CD4-positive, alpha-beta T cell (primary cell): Measurements from ENCODE around the gene ADAMTS7. TPM values are rescaled to one million over a fixed set of nuclear protein-coding genes. Genes with fewer than 3 reads are reported as not detected.
"Not testable (repeated sequence)": the region's sequence is repeated elsewhere in the genome, so short reads cannot be mapped to it uniquely, and the experiment has no call there.

ENCODE experiments used
- ATAC-seq: fragments of 200-7000 bp; cut with Tn5 transposase; one replicate; pipeline ENCODE4 v1.10.0; 2022; ENCODE audit warnings: mild to moderate bottlenecking; ENCODE audit not compliant: poor library complexity
- CTCF ChIA-PET: fragments of 350-600 bp; sonication (Branson Sonifier 250); formaldehyde crosslinking; loops from one replicate; lab custom pipeline; 2021; ENCODE audit warnings: antibody characterized with exemption, inconsistent platforms; lab: Charles Lee
- POLR2A ChIA-PET: fragments of 350-600 bp; sonication (Branson Sonifier 250); formaldehyde crosslinking; loops from one replicate; lab custom pipeline; 2021; ENCODE audit warnings: antibody characterized with exemption, inconsistent platforms; lab: Charles Lee
- DNase-seq, 14 experiments: peaks; one replicate each; pipeline ENCODE4 v3.0.0-alpha.2; 2013 to 2020; ENCODE audit warnings: mixed read lengths in 2 of 14
- H3K27ac ChIP-seq, 2 donors: one replicate each; pipeline versions ENCODE4 v1.5.1 to v1.7.0; 2013; ENCODE audit warnings: low read length in 2 of 2, low read depth in 1 of 2, mild to moderate bottlenecking in 1 of 2
- H3K27me3 ChIP-seq, 2 experiments: 1 replicate in 1 of 2; 2 replicates in 1 of 2; pipeline versions ENCODE4 v1.6.1 to v1.7.0; 2013; ENCODE audit warnings: low read length in 2 of 2, control low read depth in 1 of 2, mild to moderate bottlenecking in 1 of 2, moderate library complexity in 1 of 2; ENCODE audit not compliant: insufficient read depth in 2 of 2, control insufficient read depth in 1 of 2
- H3K36me3 ChIP-seq: one replicate; pipeline ENCODE4 v1.6.1; 2013; ENCODE audit warnings: low read length, control low read depth; ENCODE audit not compliant: insufficient read depth
- H3K4me1 ChIP-seq: one replicate; pipeline ENCODE4 v1.6.1; 2013; ENCODE audit warnings: low read length, control low read depth; ENCODE audit not compliant: insufficient read depth
- H3K4me3 ChIP-seq: one replicate; pipeline ENCODE4 v1.5.1; 2013; ENCODE audit warnings: mild to moderate bottlenecking, low read length, moderate library complexity
- H3K9me3 ChIP-seq, 2 experiments: 1 replicate in 1 of 2; 2 replicates in 1 of 2; pipeline versions ENCODE4 v1.6.1 to v1.7.0; 2013; ENCODE audit warnings: low read length in 2 of 2, mild to moderate bottlenecking in 2 of 2, control low read depth in 1 of 2, moderate library complexity in 1 of 2; ENCODE audit not compliant: control insufficient read depth in 1 of 2, insufficient read depth in 1 of 2
- H3K27ac Mint-ChIP-seq: one replicate; pipeline ENCODE4 v1.8.0; 2020; ENCODE audit warnings: mixed read lengths
- H3K27me3 Mint-ChIP-seq: one replicate; pipeline ENCODE4 v1.8.0; 2021; ENCODE audit warnings: mixed read lengths
- H3K36me3 Mint-ChIP-seq: one replicate; pipeline ENCODE4 v1.8.0; 2021; ENCODE audit warnings: low read depth, mixed read lengths
- H3K4me1 Mint-ChIP-seq: one replicate; pipeline ENCODE4 v1.8.0; 2021; ENCODE audit warnings: low read depth, mixed read lengths
- H3K4me3 Mint-ChIP-seq: one replicate; pipeline ENCODE4 v1.8.0; 2020; ENCODE audit warnings: mild to moderate bottlenecking, mixed read lengths
- H3K9me3 Mint-ChIP-seq: one replicate; pipeline ENCODE4 v1.8.0; 2020; ENCODE audit warnings: mixed read lengths
- intact Hi-C, 2 experiments: fragments of 100-400 bp; cut with DNase I in 1 of 2; cut with micrococcal nuclease in 1 of 2; formaldehyde crosslinking; loops; one replicate each; pipeline versions ENCODE4 v1.15.1 to v1.9.0; 2023 to 2025; cut with DNase I, micrococcal nuclease
- total RNA-seq, 174 experiments: library from RNA in 2 of 174; stranded (reverse) in 2 of 174; gene quantifications; one replicate each; pipeline ENCODE4 v1.2.3 and lab custom pipeline; 2021 to 2026
- TF ChIP-seq, protein P1 (sequence below): fragments of 200-600 bp; IDR thresholded peaks from one replicate; pipeline ENCODE4 v1.8.0; 2022; ENCODE audit warnings: antibody characterized with exemption, mild to moderate bottlenecking

The ADAMTS7 gene
- total RNA-seq, 2 experiments from 2014 or later, result 0.11 to 0.30 TPM

DNA sequence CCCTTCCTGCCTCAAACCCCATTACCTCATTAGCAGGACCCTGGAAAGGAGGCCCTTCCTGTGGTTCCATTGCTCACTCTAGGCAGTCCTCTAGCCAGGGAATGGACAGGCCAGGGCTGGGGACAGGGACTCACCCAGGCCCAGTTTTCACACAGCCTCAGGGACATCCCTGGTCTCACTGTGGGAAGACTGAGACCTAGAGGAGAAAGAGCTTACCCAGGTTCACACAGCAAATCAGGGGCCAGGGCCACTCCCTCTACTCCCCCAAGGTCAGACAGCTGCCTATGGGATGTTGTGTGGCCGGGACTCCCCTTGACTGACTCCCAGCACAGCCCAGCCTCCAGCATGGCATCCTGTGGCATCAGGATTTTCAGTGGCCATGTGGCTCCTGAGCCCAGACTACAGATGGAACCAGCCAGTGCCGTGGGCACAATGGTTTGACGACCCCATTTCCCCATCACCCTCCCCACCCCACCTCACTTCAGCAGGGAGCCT, 49.3 kb downstream of the ADAMTS7 start:
- Mint-ChIP-seq H3K36me3 (no peaks in the 10 kb centered on the region), H3K4me1 (peaks cover 22% of the 10 kb centered on the region), H3K27ac (peak overlapping the region; percentile 86), H3K4me3 (peak overlapping the region; percentile 56), H3K9me3 (no peaks in the 10 kb centered on the region), H3K27me3 (no peaks in the 10 kb centered on the region)
- Histone ChIP-seq H3K27me3 (no peaks in the 10 kb centered on the region), H3K9me3 (no peaks in the 10 kb centered on the region), H3K27ac (peak overlapping the region; percentile 57 to 58), H3K4me1 (peaks cover 33% of the 10 kb centered on the region), H3K36me3 (no peaks in the 10 kb centered on the region), H3K4me3 (peak overlapping the region; percentile 32)
- ChIA-PET POLR2A (interaction anchor here (1.1 to 2.1 kb wide), 3 partner anchors 10 to 324 kb away, joined by 3 to 13 read pairs (median 4); partner anchors contain the start of genes IREB2 and MORF4L1), CTCF (interaction anchor here (1.5 kb wide), 1 partner anchor 11 kb away, joined by 6 read pairs; no protein-coding TSS in a partner anchor)
- intact Hi-C loops, result loop anchor here in 1 of 2 experiments (5.0 kb wide), 1 partner anchor 110 kb away; the partner anchor contains the start of gene MORF4L1
- TF ChIP-seq, protein P1, sequence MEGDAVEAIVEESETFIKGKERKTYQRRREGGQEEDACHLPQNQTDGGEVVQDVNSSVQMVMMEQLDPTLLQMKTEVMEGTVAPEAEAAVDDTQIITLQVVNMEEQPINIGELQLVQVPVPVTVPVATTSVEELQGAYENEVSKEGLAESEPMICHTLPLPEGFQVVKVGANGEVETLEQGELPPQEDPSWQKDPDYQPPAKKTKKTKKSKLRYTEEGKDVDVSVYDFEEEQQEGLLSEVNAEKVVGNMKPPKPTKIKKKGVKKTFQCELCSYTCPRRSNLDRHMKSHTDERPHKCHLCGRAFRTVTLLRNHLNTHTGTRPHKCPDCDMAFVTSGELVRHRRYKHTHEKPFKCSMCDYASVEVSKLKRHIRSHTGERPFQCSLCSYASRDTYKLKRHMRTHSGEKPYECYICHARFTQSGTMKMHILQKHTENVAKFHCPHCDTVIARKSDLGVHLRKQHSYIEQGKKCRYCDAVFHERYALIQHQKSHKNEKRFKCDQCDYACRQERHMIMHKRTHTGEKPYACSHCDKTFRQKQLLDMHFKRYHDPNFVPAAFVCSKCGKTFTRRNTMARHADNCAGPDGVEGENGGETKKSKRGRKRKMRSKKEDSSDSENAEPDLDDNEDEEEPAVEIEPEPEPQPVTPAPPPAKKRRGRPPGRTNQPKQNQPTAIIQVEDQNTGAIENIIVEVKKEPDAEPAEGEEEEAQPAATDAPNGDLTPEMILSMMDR, result no peak
- ATAC-seq, result no peak
- DNase-seq, result no peak

- intact Hi-C loops, result loop anchor here in 1 of 2 experiments (5.0 kb wide), 1 partner anchor 111 kb away; the partner anchor contains the start of gene MORF4L1
- Histone ChIP-seq H3K27ac (peak overlapping the region; percentile 57 to 58), H3K4me3 (peak overlapping the region; percentile 32), H3K4me1 (peaks cover 35% of the 10 kb centered on the region)
- Mint-ChIP-seq H3K27ac (peak overlapping the region; percentile 86), H3K4me3 (peak overlapping the region; percentile 56), H3K4me1 (peaks cover 24% of the 10 kb centered on the region)
- CTCF ChIA-PET, result interaction anchor here (1.5 kb wide), 1 partner anchor 10 kb away, joined by 6 read pairs; no protein-coding TSS in a partner anchor
- not testable (repeated sequence) for H3K9me3 ChIP-seq, H3K27me3 Mint-ChIP-seq, H3K36me3 ChIP-seq, H3K27me3 ChIP-seq, H3K9me3 Mint-ChIP-seq, H3K36me3 Mint-ChIP-seq
- POLR2A ChIA-PET, result interaction anchor here (1.1 to 2.1 kb wide), 3 partner anchors 11 to 324 kb away, joined by 3 to 13 read pairs (median 4); partner anchors contain the start of genes IREB2 and MORF4L1
- ATAC-seq (peak; percentile 96), DNase-seq (peak; percentile 40 to 91 (median 74))
Observed at GRCh38 chr15:78761475-78761874, 49.8 kb downstream of the ADAMTS7 start.

GRCh38 chr15:78761020-78761419, 50.2 kb downstream of the ADAMTS7 start:
- intact Hi-C loops, result loop anchor here in 1 of 2 experiments (5.0 kb wide), 1 partner anchor 111 kb away; the partner anchor contains the start of gene MORF4L1
- peak overlapping the region in 1 of 2 donors; percentile 58 for H3K27ac ChIP-seq
- Mint-ChIP-seq H3K36me3 (no peaks in the 10 kb centered on the region), H3K4me3 (peak overlapping the region; percentile 56), H3K9me3 (no peaks in the 10 kb centered on the region), H3K4me1 (peaks cover 24% of the 10 kb centered on the region), H3K27me3 (no peaks in the 10 kb centered on the region), H3K27ac (peak overlapping the region; percentile 86)
- H3K4me3 ChIP-seq, result no peak overlapping the region
- H3K4me1 ChIP-seq, result peaks cover 35% of the 10 kb centered on the region
- no peak for ATAC-seq
- ChIA-PET CTCF (interaction anchor here (1.5 kb wide), 1 partner anchor 10 kb away, joined by 6 read pairs; no protein-coding TSS in a partner anchor), POLR2A (interaction anchor here (1.1 to 2.1 kb wide), 3 partner anchors 11 to 323 kb away, joined by 3 to 13 read pairs (median 4); partner anchors contain the start of genes IREB2 and MORF4L1)
- H3K36me3 ChIP-seq, result no peaks in the 10 kb centered on the region
- no peaks in the 10 kb centered on the region for H3K9me3 ChIP-seq
- DNase-seq, result no peak
- no peaks in the 10 kb centered on the region for H3K27me3 ChIP-seq
- TF ChIP-seq, protein P1, result no peak

GRCh38 chr15:78760091-78760882, 51.0 kb downstream of the ADAMTS7 start:
- H3K4me1 ChIP-seq, result peaks cover 35% of the 10 kb centered on the region
- CTCF ChIA-PET, result interaction anchor here (1.5 kb wide), 1 partner anchor 9 kb away, joined by 6 read pairs; no protein-coding TSS in a partner anchor
- not testable (repeated sequence) for H3K9me3 ChIP-seq, H3K27me3 Mint-ChIP-seq, H3K27ac ChIP-seq, H3K36me3 Mint-ChIP-seq, DNase-seq, H3K9me3 Mint-ChIP-seq, ATAC-seq, H3K4me3 Mint-ChIP-seq, H3K4me3 ChIP-seq, H3K27me3 ChIP-seq, H3K36me3 ChIP-seq, H3K27ac Mint-ChIP-seq
- peaks cover 24% of the 10 kb centered on the region for H3K4me1 Mint-ChIP-seq
- intact Hi-C loops, result loop anchor here in 1 of 2 experiments (5.0 kb wide), 1 partner anchor 112 kb away; the partner anchor contains the start of gene MORF4L1
- POLR2A ChIA-PET, result interaction anchor here (2.1 kb wide), 1 partner anchor 113 kb away, joined by 13 read pairs; the partner anchor contains the start of gene MORF4L1

- ATAC-seq, H3K27me3 Mint-ChIP-seq, H3K27me3 ChIP-seq, H3K9me3 Mint-ChIP-seq, H3K27ac ChIP-seq, CTCF ChIA-PET, POLR2A ChIA-PET, H3K36me3 ChIP-seq, H3K27ac Mint-ChIP-seq, DNase-seq, H3K9me3 ChIP-seq, H3K4me3 Mint-ChIP-seq, H3K4me3 ChIP-seq, H3K36me3 Mint-ChIP-seq: not testable (repeated sequence)
- intact Hi-C loops, result loop anchor here (5.0 to 10.0 kb wide), 3 partner anchors 53 to 425 kb away; partner anchors contain the start of genes ADAMTS7 (in 1 of the 2) and MORF4L1 (in 1 of the 2)
- peaks cover 35% of the 10 kb centered on the region for H3K4me1 ChIP-seq
- peaks cover 24% of the 10 kb centered on the region for H3K4me1 Mint-ChIP-seq
Observed at GRCh38 chr15:78759361-78759998, 51.8 kb downstream of the ADAMTS7 start.
